Retina (tissue), 1 donor: ENCODE results near the gene RBM48.

Experiments
- DNase-seq: peaks from one replicate; pipeline ENCODE4 v3.0.0-alpha.2; 2016

Gene RBM48

GRCh38 chr7:92546856-92547497 is 18.4 kb downstream of the RBM48 start:
- no peak for DNase-seq

GRCh38 chr7:92547579-92547978 is 19.0 kb downstream of the RBM48 start:
- no peak for DNase-seq

- DNase-seq: no peak
These were observed 21.6 kb downstream of the RBM48 start for GRCh38 chr7:92550194-92550593.

- no peak for DNase-seq
These were observed 28.7 kb downstream of the RBM48 start for GRCh38 chr7:92557249-92557648.

GRCh38 chr7:92557808-92558362 is 29.3 kb downstream of the RBM48 start:
- no peak for DNase-seq

GRCh38 chr7:92560602-92561001 is 32.0 kb downstream of the RBM48 start:
- DNase-seq: no peak

GRCh38 chr7:92563345-92563744 is 34.8 kb downstream of the RBM48 start:
- DNase-seq: no peak

- DNase-seq: no peak
These were observed 38.9 kb downstream of the RBM48 start for GRCh38 chr7:92567460-92567859.

- no peak for DNase-seq
These were observed 40.5 kb downstream of the RBM48 start for GRCh38 chr7:92569137-92569536.

GRCh38 chr7:92576296-92576695 is 47.7 kb downstream of the RBM48 start:
- no peak for DNase-seq

- DNase-seq: no peak
These were observed 54.4 kb downstream of the RBM48 start for GRCh38 chr7:92582948-92583347.

- no peak for DNase-seq
These were observed 56.4 kb downstream of the RBM48 start for GRCh38 chr7:92584953-92585352.

- DNase-seq: no peak
These were observed 57.8 kb downstream of the RBM48 start for GRCh38 chr7:92586403-92586802.

- no peak for DNase-seq
These were observed 58.2 kb downstream of the RBM48 start for GRCh38 chr7:92586841-92587240.
